GM21723 (cell line): Measurements from ENCODE around the gene UNK.
"Not testable (repeated sequence)": the region's sequence is repeated elsewhere in the genome, so short reads cannot be mapped to it uniquely, and the experiment has no call there.

Experiments
- ATAC-seq: cut with Tn5 transposase; IDR thresholded peaks from one replicate; pipeline ENCODE4 v1.9.1; 2021; ENCODE audit warnings: mild to moderate bottlenecking, moderate library complexity; ENCODE audit not compliant: unreplicated experiment

Gene UNK

GRCh38 chr17:75753514-75754377 is 30.9 kb upstream of the UNK start:
- peak; percentile 68 for ATAC-seq

DNA sequence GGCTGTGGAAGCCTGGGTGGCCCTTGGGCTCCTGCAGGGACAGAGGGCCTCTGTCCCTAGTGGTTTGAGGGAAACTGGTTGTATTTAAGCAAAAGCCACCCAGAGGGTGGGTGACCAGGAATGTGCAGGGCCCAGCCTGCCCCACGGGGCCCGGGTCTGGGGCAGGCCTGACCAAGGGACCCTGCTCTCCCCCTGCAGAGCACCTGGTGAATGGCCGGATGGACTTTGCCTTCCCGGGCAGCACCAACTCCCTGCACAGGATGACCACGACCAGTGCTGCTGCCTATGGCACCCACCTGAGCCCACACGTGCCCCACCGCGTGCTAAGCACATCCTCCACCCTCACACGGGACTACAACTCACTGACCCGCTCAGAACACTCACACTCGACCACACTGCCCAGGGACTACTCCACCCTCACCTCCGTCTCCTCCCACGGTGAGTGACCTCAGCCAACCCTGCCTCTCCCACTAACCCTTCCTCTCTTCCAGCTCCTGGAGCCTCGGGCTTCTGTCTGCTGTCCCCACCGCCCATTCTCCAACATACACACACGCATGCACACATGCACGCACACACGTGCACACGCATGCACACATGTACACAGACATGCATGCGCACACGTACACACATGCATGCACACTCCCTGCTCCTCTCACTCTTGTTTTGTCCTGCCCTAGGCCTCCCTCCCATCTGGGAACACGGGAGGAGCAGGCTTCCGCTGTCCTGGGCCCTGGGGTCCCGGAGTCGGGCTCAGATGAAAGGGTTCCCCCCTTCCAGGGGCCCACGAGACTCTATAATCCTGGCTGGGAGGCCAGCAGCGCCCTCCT is 30.0 kb upstream of the UNK start:
- no peak for ATAC-seq

- no peak for ATAC-seq
These were observed 29.3 kb upstream of the UNK start for GRCh38 chr17:75755205-75755901.

GRCh38 chr17:75755990-75756389 is 28.6 kb upstream of the UNK start:
- no peak for ATAC-seq

- ATAC-seq, result no peak
These were observed 28.0 kb upstream of the UNK start for GRCh38 chr17:75756451-75757085.

DNA sequence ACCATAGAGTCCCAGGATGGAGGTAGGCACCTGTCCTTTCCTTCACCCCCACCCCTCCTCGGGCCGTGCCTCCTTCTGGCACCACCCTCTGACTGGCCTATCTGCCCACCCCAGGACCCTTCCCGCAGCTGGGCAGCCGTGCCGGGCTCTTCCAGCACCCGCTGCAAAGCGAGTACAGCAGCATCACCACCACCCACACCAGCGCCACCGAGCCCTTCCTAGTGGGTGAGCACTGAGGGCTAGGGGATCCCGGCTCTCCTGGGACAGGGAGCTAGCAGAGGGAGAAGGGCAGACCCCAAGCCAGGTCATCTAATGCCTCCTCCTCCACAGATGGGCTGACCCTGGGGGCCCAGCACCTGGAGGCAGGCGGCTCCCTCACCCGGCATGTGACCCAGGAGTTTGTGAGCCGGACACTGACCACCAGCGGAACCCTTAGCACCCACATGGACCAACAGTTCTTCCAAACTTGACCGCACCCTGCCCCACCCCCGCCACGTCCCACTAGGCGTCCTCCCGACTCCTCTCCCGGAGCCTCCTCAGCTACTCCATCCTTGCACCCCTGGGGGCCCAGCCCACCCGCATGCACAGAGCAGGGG is 27.4 kb upstream of the UNK start:
- ATAC-seq, result no peak

- ATAC-seq, result no peak
These were observed 26.3 kb upstream of the UNK start for GRCh38 chr17:75758131-75758905.

GRCh38 chr17:75759457-75759856 is 25.1 kb upstream of the UNK start:
- no peak for ATAC-seq

GRCh38 chr17:75759978-75760640 is 24.5 kb upstream of the UNK start:
- not testable (repeated sequence) for ATAC-seq

- ATAC-seq, result no peak
These were observed 21.9 kb upstream of the UNK start for GRCh38 chr17:75762513-75763268.

GRCh38 chr17:75763269-75763607 is 21.4 kb upstream of the UNK start:
- no peak for ATAC-seq

GRCh38 chr17:75763613-75764416 is 20.8 kb upstream of the UNK start:
- no peak for ATAC-seq

- ATAC-seq, result no peak
These were observed 20.2 kb upstream of the UNK start for GRCh38 chr17:75764417-75764710.

DNA sequence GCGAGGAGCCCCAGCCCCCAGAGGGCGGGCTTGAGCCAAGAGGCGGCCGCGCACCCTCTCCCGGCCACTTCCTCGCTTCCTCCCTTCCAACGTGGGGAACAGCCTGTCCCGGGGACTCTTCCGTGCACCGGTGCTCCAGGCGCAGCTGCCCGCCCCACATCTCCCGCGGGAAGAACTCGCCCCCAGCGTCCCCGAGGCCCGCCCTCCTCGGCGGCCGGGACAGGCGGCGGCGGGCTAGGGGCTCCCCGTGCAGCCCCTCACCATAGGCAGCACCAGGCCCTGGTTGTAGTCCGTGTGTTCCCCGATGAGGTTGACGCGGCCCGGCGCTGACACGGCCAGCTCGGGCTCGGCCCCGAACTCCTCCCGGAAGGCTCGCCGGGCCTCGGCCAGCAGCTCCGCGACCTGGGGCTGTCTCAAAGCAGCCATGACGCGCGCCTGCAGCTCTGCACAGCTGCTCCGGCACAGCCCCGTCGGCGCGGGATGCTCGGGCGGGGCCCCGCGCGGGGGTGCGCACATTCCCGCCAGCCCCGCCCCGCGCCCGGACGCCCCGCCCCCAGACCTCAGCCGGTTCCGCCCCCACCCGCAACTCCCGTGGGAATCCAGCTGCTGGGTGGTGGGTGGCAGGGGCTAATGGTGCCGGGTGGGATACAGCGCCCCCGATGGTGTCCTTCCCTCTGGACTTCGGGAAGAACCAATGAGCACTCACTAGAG is 19.7 kb upstream of the UNK start, which contains the start of gene GALK1:
Gene GALK1 (minus strand): TSS at position 482 of the 711 bp plus-strand sequence. CDS start 56 bp downstream, at position 426.
- peak; percentile 68 for ATAC-seq

DNA sequence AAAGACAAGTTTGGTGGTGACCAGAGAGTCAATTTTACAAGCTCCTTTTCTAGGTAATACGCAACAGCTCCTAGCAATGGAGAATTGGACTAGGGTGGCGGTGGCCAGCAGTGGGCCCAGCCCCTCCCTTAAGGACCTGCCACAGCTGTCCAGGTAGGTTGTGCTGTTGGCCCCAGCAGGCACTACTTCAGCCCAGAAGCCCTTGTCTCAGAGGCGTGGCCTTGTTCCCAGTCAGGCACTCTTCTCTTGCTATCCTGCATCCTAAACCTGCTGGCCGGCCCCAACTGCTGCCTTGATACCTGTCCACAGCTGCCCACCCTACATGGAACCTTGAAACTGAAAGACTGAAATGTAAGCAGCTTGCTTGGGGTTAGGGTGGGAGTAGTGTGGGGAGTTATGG is 18.6 kb upstream of the UNK start:
- no peak for ATAC-seq

- no peak for ATAC-seq
These were observed 16.7 kb upstream of the UNK start for GRCh38 chr17:75767881-75768280.

GRCh38 chr17:75769536-75769935 is 15.1 kb upstream of the UNK start:
- no peak for ATAC-seq
